HEK293 (cell line): ENCODE data around the gene TIAM2.

Source experiments
- CTCF ChIA-PET: fragments of 350-600 bp; formaldehyde crosslinking; extraction: SDS; loops from one replicate; lab custom pipeline; 2021; ENCODE audit warnings: antibody characterized with exemption; lab: Yijun Ruan, JAX
- POLR2A ChIA-PET: fragments of 300-600 bp; formaldehyde crosslinking; extraction: SDS; loops from one replicate; lab custom pipeline; 2020; ENCODE audit warnings: antibody characterized with exemption, inconsistent platforms; lab: Yijun Ruan, JAX
- H3K27ac ChIP-seq: fragments of 200-500 bp; sonication (Bioruptor generic); 2 replicates; pipeline ENCODE4 v1.5.1; 2014; ENCODE audit warnings: low read depth, low read length, control low read depth, inconsistent platforms; ENCODE audit errors: extremely low read depth
- H3K36me3 ChIP-seq, 2 experiments: fragments of 200-500 bp in 1 of 2; sonication (Bioruptor generic) in 1 of 2; 1 replicate in 1 of 2; 2 replicates in 1 of 2; pipeline ENCODE4 v1.5.1; 2014 to 2017; ENCODE audit warnings: inconsistent platforms in 2 of 2, low read length in 2 of 2; ENCODE audit not compliant: control insufficient read depth in 2 of 2, insufficient read depth in 1 of 2
- H3K4me1 ChIP-seq: fragments of 200-500 bp; sonication (Bioruptor generic); 2 replicates; pipeline ENCODE4 v1.5.1; 2014; ENCODE audit warnings: mild to moderate bottlenecking, low read length, inconsistent platforms; ENCODE audit not compliant: control insufficient read depth, insufficient read depth
- H3K4me3 ChIP-seq: 2 replicates; pipeline ENCODE4 v1.5.1; 2011; ENCODE audit warnings: low read depth, mild to moderate bottlenecking, control low read depth, low read length, moderate library complexity
- H3K9me3 ChIP-seq: fragments of 200-500 bp; sonication (Bioruptor generic); 2 replicates; pipeline ENCODE4 v1.5.1; 2014; ENCODE audit warnings: low read depth, low read length, inconsistent platforms; ENCODE audit not compliant: control insufficient read depth, insufficient read depth
- BCL11B ChIP-seq: fragments of 450-650 bp; formaldehyde crosslinking; IDR thresholded peaks from 2 replicates; pipeline ENCODE4 v1.5.1; 2016; ENCODE audit warnings: low read depth, missing biosample characterization, missing genetic modification characterization
- RBAK ChIP-seq: fragments of 450-650 bp; formaldehyde crosslinking; IDR thresholded peaks from 2 replicates; pipeline ENCODE4 v1.5.1; 2016; ENCODE audit warnings: missing biosample characterization, missing genetic modification characterization
- SETDB1 ChIP-seq: IDR thresholded peaks from one replicate; pipeline ENCODE4 v1.6.1; 2017; ENCODE audit warnings: mild to moderate bottlenecking, low read length, moderate library complexity, mixed read lengths; ENCODE audit not compliant: insufficient read length
- SP2 ChIP-seq: fragments of 450-650 bp; formaldehyde crosslinking; IDR thresholded peaks from 2 replicates; pipeline ENCODE4 v1.5.1; 2016; ENCODE audit warnings: missing biosample characterization, missing genetic modification characterization
- ZFP37 ChIP-seq: fragments of 450-650 bp; formaldehyde crosslinking; IDR thresholded peaks from 2 replicates; pipeline ENCODE4 v1.5.1; 2016; ENCODE audit warnings: missing biosample characterization, missing genetic modification characterization
- ZIC2 ChIP-seq: fragments of 450-650 bp; formaldehyde crosslinking; IDR thresholded peaks from 2 replicates; pipeline ENCODE4 v1.5.1; 2016; ENCODE audit warnings: missing biosample characterization, missing genetic modification characterization
- ZNF157 ChIP-seq: fragments of 450-650 bp; formaldehyde crosslinking; IDR thresholded peaks from 2 replicates; pipeline ENCODE4 v1.5.1; 2016; ENCODE audit warnings: missing biosample characterization, missing genetic modification characterization
- ZNF292 ChIP-seq: fragments of 450-650 bp; formaldehyde crosslinking; IDR thresholded peaks from 2 replicates; pipeline ENCODE4 v1.5.1; 2016; ENCODE audit warnings: low read depth, missing biosample characterization, missing genetic modification characterization, borderline replicate concordance
- ZNF391 ChIP-seq: fragments of 450-650 bp; formaldehyde crosslinking; IDR thresholded peaks from 2 replicates; pipeline ENCODE4 v1.5.1; 2016; ENCODE audit warnings: low read depth, missing biosample characterization, missing genetic modification characterization, borderline replicate concordance
- ZNF473 ChIP-seq: fragments of 450-650 bp; formaldehyde crosslinking; IDR thresholded peaks from 2 replicates; pipeline ENCODE4 v1.5.1; 2017; ENCODE audit warnings: missing biosample characterization, missing genetic modification characterization
- ZNF521 ChIP-seq: fragments of 450-650 bp; formaldehyde crosslinking; IDR thresholded peaks from 2 replicates; pipeline ENCODE4 v1.5.1; 2017; ENCODE audit warnings: missing biosample characterization, mild to moderate bottlenecking, missing genetic modification characterization
- ZNF76 ChIP-seq: fragments of 450-650 bp; formaldehyde crosslinking; IDR thresholded peaks from 2 replicates; pipeline ENCODE4; 2016; ENCODE audit warnings: low read depth, missing biosample characterization, missing genetic modification characterization, borderline replicate concordance
- ZXDB ChIP-seq: fragments of 450-650 bp; formaldehyde crosslinking; IDR thresholded peaks from 2 replicates; pipeline ENCODE4 v1.5.1; 2016; ENCODE audit warnings: missing biosample characterization, missing genetic modification characterization
- TF ChIP-seq, protein P1 (sequence below): fragments of 450-650 bp; formaldehyde crosslinking; IDR thresholded peaks from 2 replicates; pipeline ENCODE4 v1.5.1; 2016; ENCODE audit warnings: missing biosample characterization, missing genetic modification characterization
- TF ChIP-seq, protein P2 (sequence below): fragments of 450-650 bp; formaldehyde crosslinking; IDR thresholded peaks from 2 replicates; pipeline ENCODE4 v1.5.1; 2016; ENCODE audit warnings: missing biosample characterization, missing genetic modification characterization
- TF ChIP-seq, protein P3 (sequence below): fragments of 450-650 bp; formaldehyde crosslinking; IDR thresholded peaks from 2 replicates; pipeline ENCODE4 v1.5.1; 2016; ENCODE audit warnings: missing biosample characterization, missing genetic modification characterization, borderline replicate concordance
- TF ChIP-seq, protein P4 (sequence below): fragments of 450-650 bp; IDR thresholded peaks from 2 replicates; pipeline ENCODE4 v1.5.1; 2018; ENCODE audit warnings: missing biosample characterization, missing genetic modification characterization
- TF ChIP-seq, protein P5 (sequence below): fragments of 450-650 bp; formaldehyde crosslinking; IDR thresholded peaks from 2 replicates; pipeline ENCODE4 v1.5.1; 2016; ENCODE audit warnings: missing biosample characterization, missing genetic modification characterization

Gene TIAM2

DNA sequence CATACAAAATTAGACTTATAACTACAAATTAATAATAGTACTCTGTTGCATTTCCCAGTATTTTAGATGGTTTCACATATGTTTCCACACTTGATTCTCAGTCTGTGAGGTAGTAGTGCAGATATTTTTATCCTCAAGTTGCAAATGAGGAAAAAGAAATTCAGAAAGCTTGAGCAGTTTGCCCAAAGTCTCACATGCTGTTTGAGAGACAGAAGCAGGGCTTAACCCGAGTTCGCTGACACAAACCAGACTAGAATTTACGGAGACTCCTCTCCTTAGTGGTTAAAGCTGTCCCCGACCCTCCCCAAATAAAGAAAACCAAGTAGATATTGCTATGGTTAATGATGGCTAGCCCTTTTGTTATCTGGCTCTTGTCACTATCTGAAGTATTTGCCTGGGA, 126.2 kb downstream of the TIAM2 start:
- no peaks in the 10 kb centered on the region for H3K36me3 ChIP-seq
- no peaks in the 10 kb centered on the region for H3K4me1 ChIP-seq
- ChIA-PET CTCF (no interaction called here), POLR2A (no interaction called here)
- no peaks in the 10 kb centered on the region for H3K9me3 ChIP-seq
- H3K27ac ChIP-seq: no peak overlapping the region
- TF ChIP-seq ZIC2 (no peak), ZNF473 (tag by site-specific recombination) (no peak), ZXDB (tag by site-specific recombination) (no peak), BCL11B (tag by site-specific recombination) (no peak), SETDB1 (no peak), ZNF521 (tag by site-specific recombination) (no peak), ZNF76 (tag by site-specific recombination) (no peak), ZNF157 (tag by site-specific recombination) (no peak), RBAK (tag by site-specific recombination) (no peak), ZNF391 (tag by site-specific recombination) (no peak), SP2 (tag by site-specific recombination) (no peak)
- TF ChIP-seq, protein P1, sequence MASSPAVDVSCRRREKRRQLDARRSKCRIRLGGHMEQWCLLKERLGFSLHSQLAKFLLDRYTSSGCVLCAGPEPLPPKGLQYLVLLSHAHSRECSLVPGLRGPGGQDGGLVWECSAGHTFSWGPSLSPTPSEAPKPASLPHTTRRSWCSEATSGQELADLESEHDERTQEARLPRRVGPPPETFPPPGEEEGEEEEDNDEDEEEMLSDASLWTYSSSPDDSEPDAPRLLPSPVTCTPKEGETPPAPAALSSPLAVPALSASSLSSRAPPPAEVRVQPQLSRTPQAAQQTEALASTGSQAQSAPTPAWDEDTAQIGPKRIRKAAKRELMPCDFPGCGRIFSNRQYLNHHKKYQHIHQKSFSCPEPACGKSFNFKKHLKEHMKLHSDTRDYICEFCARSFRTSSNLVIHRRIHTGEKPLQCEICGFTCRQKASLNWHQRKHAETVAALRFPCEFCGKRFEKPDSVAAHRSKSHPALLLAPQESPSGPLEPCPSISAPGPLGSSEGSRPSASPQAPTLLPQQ (tag by site-specific recombination): no peak
- TF ChIP-seq, protein P2, sequence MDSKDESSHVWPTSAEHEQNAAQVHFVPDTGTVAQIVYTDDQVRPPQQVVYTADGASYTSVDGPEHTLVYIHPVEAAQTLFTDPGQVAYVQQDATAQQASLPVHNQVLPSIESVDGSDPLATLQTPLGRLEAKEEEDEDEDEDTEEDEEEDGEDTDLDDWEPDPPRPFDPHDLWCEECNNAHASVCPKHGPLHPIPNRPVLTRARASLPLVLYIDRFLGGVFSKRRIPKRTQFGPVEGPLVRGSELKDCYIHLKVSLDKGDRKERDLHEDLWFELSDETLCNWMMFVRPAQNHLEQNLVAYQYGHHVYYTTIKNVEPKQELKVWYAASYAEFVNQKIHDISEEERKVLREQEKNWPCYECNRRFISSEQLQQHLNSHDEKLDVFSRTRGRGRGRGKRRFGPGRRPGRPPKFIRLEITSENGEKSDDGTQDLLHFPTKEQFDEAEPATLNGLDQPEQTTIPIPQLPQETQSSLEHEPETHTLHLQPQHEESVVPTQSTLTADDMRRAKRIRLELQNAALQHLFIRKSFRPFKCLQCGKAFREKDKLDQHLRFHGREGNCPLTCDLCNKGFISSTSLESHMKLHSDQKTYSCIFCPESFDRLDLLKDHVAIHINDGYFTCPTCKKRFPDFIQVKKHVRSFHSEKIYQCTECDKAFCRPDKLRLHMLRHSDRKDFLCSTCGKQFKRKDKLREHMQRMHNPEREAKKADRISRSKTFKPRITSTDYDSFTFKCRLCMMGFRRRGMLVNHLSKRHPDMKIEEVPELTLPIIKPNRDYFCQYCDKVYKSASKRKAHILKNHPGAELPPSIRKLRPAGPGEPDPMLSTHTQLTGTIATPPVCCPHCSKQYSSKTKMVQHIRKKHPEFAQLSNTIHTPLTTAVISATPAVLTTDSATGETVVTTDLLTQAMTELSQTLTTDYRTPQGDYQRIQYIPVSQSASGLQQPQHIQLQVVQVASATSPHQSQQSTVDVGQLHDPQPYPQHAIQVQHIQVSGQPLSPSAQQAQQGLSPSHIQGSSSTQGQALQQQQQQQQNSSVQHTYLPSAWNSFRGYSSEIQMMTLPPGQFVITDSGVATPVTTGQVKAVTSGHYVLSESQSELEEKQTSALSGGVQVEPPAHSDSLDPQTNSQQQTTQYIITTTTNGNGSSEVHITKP (tag by site-specific recombination): no peak
- TF ChIP-seq, protein P3, sequence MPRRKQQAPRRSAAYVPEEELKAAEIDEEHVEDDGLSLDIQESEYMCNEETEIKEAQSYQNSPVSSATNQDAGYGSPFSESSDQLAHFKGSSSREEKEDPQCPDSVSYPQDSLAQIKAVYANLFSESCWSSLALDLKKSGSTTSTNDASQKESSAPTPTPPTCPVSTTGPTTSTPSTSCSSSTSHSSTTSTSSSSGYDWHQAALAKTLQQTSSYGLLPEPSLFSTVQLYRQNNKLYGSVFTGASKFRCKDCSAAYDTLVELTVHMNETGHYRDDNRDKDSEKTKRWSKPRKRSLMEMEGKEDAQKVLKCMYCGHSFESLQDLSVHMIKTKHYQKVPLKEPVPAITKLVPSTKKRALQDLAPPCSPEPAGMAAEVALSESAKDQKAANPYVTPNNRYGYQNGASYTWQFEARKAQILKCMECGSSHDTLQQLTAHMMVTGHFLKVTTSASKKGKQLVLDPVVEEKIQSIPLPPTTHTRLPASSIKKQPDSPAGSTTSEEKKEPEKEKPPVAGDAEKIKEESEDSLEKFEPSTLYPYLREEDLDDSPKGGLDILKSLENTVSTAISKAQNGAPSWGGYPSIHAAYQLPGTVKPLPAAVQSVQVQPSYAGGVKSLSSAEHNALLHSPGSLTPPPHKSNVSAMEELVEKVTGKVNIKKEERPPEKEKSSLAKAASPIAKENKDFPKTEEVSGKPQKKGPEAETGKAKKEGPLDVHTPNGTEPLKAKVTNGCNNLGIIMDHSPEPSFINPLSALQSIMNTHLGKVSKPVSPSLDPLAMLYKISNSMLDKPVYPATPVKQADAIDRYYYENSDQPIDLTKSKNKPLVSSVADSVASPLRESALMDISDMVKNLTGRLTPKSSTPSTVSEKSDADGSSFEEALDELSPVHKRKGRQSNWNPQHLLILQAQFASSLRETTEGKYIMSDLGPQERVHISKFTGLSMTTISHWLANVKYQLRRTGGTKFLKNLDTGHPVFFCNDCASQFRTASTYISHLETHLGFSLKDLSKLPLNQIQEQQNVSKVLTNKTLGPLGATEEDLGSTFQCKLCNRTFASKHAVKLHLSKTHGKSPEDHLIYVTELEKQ (tag by site-specific recombination): no peak
- no peak overlapping the region for H3K4me3 ChIP-seq

DNA sequence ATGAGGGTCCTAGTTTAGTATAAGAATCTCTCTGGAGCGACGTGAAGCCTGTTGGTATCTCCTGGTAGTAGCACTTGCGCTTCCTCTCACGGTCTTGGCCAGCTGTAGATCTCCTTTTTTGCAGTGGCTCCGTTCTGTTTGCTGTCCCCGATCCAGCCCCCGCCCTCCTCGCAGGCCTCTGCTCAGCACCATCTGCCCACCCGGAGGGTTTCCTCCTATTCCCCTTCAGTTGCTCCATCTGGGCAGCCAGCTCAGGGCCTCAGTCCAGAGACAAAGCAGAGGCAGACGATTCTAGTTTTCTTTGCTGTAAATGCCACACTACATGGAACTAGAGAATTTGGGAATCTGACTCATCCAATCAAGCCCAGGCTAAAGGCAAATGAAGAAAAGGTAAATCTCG, 126.6 kb downstream of the TIAM2 start:
- no peak for TF ChIP-seq BCL11B (tag by site-specific recombination)
- TF ChIP-seq, protein P4, sequence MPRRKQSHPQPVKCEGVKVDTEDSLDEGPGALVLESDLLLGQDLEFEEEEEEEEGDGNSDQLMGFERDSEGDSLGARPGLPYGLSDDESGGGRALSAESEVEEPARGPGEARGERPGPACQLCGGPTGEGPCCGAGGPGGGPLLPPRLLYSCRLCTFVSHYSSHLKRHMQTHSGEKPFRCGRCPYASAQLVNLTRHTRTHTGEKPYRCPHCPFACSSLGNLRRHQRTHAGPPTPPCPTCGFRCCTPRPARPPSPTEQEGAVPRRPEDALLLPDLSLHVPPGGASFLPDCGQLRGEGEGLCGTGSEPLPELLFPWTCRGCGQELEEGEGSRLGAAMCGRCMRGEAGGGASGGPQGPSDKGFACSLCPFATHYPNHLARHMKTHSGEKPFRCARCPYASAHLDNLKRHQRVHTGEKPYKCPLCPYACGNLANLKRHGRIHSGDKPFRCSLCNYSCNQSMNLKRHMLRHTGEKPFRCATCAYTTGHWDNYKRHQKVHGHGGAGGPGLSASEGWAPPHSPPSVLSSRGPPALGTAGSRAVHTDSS (tag by site-specific recombination): no peak
- no peak for TF ChIP-seq ZFP37 (tag by site-specific recombination)
- no peak for TF ChIP-seq ZNF157 (tag by site-specific recombination)
- TF ChIP-seq, protein P5, sequence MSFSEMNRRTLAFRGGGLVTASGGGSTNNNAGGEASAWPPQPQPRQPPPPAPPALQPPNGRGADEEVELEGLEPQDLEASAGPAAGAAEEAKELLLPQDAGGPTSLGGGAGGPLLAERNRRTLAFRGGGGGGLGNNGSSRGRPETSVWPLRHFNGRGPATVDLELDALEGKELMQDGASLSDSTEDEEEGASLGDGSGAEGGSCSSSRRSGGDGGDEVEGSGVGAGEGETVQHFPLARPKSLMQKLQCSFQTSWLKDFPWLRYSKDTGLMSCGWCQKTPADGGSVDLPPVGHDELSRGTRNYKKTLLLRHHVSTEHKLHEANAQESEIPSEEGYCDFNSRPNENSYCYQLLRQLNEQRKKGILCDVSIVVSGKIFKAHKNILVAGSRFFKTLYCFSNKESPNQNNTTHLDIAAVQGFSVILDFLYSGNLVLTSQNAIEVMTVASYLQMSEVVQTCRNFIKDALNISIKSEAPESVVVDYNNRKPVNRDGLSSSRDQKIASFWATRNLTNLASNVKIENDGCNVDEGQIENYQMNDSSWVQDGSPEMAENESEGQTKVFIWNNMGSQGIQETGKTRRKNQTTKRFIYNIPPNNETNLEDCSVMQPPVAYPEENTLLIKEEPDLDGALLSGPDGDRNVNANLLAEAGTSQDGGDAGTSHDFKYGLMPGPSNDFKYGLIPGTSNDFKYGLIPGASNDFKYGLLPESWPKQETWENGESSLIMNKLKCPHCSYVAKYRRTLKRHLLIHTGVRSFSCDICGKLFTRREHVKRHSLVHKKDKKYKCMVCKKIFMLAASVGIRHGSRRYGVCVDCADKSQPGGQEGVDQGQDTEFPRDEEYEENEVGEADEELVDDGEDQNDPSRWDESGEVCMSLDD (tag by site-specific recombination): no peak
- TF ChIP-seq ZNF391 (tag by site-specific recombination): no peak
- TF ChIP-seq ZNF292 (tag by site-specific recombination): no peak
- ChIA-PET POLR2A (no interaction called here), CTCF (interaction anchor here (0.6 kb wide), 1 partner anchor 185 kb away, joined by 3 read pairs; no protein-coding TSS in a partner anchor)
- H3K4me1 ChIP-seq: no peaks in the 10 kb centered on the region; the same call in 1 of the 2 replicates
- no peaks in the 10 kb centered on the region for H3K36me3 ChIP-seq
- H3K27ac ChIP-seq: no peak overlapping the region
- no peak overlapping the region for H3K4me3 ChIP-seq
- H3K9me3 ChIP-seq: no peaks in the 10 kb centered on the region
